Smooth muscle cell of the brain vasculature (primary cell): ENCODE measurements around the gene SLC15A3.

Source experiments
- DNase-seq: peaks from one replicate; pipeline ENCODE4 v3.0.0-alpha.2; 2012; ENCODE audit warnings: low read depth, low spot score

Gene SLC15A3

DNA sequence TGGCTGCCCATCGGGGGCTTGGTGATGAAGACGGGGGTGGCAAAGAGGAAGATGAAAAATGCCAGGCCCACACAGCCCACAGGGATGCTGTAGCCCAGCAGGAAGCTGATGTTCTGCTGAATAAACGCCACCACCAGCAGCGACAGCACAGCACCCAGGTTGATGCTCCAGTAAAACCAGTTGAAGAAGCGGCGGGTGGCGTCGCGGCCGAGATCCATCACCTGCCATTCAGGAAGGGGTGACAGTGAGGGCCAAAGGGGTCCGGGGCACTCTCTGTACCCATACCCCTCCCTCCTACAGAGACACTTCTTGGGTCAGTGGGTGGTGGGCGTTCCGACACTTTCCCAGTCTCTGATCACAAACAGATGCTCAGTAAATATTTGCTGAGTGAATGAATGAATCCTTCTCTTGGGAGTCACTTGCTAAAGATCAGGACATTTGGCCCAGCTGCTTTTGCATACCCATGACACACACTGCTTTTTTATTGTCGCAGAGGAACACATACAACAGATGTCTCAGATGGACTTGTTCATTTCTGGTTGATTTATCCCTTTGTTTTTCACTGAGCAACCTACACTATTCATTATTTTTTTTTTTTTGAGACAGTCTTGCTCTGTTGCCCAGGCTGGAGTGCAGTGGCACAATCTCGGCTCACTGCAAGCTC, 5.2 kb downstream of the SLC15A3 start:
- DNase-seq, result no peak

DNA sequence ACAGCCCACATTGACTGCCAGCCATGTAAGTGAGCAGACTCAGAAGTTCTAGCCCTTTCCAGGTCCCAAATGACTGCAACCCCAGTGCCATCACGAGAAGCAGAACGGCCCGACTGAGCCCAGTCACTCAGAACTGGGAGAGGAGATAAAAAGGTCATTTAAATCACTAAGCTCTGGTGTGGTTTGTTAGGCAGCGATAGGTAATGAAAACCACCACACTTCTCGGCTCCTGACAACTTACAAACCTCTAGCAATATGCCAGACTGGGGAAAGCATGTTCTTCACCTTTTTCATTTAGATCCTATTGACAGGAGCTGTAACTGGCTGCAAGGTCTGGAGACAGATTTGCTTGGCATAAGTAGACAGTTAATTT, 6.7 kb downstream of the SLC15A3 start:
- DNase-seq, result no peak

DNA sequence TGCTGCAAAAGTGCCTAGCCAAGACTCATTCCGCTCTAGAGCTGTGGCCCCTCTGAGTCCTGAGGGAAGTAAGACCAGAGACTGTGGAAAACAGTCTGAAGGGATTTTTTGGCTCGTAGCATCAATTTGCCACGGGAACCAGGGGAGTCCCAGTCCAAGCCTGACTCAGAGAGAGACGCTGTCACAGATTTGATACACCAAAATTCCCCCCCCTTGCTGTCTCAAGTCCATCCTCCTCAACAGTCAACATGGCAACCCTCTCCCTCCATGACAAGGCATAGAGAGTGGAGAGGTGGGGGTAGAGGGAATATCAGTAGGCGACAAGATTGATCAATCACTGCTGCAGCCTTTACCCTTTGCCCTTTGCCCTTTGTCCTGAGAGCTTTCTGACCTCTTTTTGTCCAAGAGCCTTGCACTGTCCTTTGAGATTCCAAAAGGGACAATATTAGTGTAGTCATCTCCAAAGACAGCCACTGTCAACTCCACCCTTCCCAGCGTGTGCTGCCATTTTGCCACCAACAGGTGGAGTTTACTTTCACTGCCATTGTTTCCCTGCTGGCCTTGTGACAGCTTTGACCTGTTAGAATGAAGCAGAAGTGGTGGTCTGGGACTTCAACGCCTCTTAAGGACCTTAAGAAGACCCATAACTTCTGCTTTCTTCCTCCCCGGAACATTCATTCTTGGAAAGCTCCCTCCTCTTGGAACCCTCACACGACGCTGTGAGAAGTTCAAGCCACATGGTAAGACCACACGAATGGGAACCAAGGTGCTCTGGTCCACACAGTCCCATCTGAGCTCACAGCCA, 7.3 kb downstream of the SLC15A3 start:
- DNase-seq, result no peak

DNA sequence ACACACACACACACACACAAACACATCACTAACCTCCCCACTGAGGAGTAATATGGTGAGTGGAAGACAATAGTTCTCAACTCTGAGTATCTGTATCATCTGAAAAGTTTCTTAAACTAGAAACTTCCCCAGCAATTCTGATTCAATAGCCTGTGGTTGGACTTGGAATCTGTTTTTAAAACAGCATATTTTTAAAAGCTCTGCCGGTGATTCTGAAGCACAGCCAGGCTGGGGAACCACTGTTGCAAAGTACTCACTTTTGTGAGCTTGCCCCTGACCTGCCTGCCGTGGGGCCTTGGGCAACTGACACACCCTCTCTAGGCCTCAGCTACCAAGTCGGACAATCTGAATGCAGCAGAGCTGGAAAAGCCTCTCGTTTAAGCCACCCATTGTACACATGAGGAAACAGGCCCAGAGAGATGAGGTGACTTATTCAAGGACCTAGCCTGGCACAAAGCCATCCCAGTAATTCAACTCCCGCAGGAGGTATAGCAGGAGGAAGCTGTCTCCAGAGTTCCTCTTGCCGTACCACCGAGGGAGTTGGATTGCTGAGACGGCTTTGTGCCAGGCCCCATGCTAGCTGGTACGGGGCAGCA, 8.9 kb downstream of the SLC15A3 start:
- no peak for DNase-seq

DNA sequence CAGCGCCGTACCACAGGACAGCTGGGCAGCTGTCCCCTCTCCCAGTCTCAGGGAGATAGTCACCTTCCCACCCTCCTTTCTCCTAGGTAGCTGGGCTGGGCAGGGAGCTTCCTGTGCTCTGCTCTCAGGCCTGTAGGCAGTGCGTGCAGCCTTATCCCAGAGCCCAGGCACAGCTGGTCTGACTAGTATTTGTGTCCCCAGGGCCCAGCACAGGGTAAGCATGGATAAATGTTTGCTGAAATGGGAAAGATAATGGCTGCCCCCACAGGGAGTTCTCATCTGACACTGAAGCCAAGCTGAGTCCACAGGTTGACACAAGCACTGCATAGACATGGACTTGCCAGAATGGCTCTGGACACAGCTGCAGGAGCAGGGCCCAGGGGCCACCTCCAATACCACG, 9.8 kb downstream of the SLC15A3 start:
- no peak for DNase-seq

DNA sequence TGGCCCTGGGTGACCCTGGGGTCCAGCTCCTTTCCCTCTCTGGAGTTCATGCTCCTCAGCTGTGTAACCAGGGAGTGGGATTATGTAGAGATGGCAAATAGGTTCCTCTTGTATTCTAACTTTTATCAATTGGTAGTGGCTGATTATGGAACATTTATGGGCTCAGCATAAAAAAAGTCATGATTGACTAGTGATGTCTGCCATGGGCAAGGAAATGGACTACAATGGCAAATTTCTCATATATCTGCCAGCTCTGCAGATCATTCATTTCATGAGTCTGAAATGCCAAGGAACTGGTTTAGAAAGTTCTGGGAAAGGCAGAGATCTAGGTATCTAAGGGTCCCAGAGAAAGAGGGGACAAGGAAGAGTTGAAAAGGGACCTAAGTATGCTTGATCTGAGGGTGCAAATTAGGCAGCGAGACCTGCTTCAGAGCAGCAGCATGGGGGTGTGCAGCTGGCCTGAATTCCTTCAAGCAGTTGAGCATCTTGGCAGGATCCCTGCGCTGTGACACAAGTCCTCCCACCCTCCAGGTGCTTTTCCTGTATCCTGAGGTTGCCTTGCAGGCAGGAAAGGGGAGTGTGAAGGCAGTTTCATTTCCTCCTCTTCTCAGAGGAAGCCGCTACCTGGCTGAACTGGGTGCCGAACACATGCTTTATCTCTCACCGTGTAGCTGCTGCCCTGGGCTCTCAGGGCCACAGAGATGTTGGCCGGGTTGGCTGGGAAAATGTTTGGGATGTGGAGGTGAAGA, 10.4 kb downstream of the SLC15A3 start:
- DNase-seq, result no peak

DNA sequence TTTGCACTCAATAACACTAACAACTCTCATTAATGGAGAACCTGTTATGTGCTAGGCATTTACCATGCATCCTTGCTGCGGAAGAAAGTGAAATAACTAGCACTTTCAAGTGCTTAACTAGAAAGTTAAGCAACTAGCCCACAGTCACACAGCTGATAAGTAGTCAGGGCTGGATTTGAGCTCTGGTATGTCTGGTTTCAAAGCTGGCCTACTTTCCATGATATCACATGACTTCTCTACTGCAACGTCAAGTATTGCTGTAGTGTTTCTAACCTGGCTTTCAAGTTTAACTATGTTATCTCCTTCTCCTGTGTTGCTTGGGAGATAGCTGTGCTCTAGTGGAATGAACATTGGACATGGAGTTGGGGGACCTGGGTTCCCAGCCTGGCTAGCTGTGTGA, 12.1 kb downstream of the SLC15A3 start:
- DNase-seq, result no peak

DNA sequence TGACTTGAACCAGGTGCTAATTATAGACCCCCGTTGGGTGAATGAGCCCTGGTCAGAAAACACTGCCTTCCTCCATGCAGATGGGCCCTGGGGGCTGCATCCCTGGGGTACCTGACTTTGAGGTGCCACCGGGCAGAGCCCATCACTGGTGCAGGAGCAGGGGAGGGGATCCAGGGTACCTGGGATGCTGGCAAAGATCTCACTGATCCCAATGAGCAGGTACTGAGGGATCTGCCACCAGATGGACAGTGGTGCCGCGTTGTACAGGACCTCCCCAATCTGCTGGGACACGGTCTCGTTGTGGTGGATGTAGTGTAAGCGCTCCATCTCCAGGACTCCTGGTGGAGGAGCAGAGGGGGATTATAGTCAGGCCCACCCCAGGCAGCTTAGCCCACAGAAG, 12.7 kb downstream of the SLC15A3 start:
- no peak for DNase-seq

DNA sequence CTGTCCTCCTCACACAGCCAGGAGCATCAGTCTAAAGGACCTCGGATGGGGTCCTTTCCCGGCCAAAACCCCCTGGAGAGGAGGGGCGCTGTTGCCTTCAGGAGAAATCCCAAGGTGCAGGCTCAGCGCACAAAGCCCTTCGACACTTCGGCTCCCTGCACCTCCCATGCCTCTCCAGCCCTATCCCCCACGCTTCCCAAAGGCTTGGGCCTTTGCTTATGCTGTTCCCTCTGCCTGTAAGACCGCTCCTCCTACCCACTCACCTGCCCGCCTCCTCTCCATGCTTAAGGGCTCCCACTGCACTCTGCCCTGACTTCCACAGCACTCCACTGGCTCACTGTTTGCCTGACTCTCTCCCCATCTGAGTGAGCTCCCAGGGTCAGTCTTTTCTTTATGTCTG, 13.5 kb downstream of the SLC15A3 start:
- DNase-seq, result no peak

DNA sequence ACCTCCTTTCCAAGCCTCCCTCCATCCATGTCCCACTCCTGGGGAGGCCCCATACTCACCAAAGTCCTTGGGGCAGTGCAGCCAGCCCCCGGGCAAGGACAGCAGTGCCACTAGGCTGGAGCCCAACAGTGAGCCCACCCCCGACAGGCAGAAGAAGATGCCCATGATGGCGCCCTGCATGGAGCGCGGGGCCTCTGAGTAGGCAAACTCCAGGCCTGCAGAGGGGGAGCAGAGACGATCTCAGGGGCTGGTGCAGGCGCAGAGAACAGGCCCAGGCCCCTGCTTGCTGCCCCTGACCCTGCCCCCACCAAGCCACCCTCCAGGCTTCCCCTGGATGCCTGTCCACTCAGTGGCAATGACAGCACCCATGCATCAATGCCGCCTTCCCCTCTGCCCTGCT, 14.2 kb downstream of the SLC15A3 start:
- no peak for DNase-seq

DNA sequence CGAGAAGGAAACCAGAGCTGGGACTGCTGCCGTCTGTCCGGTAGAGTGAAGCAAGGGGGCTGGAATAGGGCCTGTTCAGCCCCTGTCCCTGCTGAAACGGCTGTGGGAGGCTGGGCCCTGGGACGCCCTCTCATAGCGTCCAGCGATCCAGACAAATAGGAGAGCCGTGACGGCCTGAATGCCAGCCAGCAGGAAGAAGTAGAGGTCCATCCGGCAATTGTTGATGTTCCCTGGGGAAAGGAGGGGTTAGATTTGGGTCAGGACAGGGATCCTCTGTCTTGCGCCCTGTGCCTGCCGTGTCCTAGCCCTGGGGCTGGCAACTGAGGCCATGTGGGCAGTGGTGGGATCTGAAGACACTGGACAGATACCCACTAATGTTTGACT, 14.8 kb downstream of the SLC15A3 start:
- DNase-seq, result no peak

DNA sequence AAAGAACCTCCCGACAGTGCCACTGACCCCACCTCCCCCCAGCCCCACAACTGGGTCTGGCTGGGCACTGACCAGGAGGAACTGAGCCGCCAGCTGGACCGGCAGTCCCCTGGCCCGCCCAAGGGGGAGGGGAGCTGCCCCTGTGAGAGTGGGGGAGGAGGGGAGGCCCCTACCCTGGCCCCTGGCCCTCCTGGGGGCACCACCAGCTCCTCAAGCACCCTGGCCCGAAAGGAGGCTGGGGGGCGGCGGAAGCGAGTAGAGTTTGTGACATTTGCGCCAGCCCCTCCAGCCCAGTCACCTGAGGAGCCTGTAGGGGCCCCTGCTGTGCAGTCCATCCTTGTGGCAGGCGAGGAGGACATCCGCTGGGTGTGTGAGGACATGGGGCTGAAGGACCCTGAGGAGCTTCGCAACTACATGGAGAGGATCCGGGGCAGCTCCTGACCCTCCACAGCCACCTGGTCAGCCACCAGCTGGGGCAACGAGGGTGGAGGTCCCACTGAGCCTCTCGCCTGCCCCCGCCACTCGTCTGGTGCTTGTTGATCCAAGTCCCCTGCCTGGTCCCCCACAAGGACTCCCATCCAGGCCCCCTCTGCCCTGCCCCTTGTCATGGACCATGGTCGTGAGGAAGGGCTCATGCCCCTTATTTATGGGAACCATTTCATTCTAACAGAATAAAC, 15.4 kb downstream of the SLC15A3 start:
- DNase-seq, result no peak

DNA sequence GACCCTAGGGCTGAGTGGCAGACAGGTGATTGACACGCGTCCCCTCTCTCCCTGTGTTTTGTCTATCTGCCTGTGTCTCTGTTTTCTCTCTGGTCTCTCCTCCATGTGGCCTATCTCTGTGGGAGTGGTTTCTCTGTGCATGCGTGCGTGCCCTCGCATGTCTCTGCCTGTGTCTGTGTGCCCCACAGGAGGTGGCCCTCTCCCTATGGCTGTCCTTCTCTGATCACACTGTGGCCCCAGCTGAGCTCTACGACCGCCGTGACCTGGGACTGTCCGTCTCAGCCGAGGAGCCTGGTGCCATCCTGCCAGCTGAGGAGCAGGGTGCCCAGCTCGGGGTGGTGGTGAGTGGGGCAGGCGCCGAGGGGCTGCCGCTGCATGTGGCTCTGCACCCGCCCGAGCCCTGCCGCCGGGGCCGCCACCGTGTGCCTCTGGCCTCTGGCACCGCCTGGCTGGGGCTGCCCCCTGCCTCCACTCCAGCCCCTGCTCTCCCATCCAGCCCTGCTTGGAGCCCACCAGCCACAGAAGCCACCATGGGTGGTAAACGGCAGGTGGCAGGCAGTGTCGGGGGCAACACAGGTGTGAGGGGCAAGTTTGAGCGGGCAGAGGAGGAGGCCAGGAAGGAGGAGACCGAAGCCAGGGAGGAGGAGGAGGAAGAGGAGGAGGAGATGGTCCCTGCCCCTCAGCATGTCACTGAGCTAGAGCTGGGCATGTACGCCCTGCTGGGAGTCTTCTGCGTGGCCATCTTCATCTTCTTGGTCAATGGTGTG, 16.1 kb downstream of the SLC15A3 start:
- no peak for DNase-seq

DNA sequence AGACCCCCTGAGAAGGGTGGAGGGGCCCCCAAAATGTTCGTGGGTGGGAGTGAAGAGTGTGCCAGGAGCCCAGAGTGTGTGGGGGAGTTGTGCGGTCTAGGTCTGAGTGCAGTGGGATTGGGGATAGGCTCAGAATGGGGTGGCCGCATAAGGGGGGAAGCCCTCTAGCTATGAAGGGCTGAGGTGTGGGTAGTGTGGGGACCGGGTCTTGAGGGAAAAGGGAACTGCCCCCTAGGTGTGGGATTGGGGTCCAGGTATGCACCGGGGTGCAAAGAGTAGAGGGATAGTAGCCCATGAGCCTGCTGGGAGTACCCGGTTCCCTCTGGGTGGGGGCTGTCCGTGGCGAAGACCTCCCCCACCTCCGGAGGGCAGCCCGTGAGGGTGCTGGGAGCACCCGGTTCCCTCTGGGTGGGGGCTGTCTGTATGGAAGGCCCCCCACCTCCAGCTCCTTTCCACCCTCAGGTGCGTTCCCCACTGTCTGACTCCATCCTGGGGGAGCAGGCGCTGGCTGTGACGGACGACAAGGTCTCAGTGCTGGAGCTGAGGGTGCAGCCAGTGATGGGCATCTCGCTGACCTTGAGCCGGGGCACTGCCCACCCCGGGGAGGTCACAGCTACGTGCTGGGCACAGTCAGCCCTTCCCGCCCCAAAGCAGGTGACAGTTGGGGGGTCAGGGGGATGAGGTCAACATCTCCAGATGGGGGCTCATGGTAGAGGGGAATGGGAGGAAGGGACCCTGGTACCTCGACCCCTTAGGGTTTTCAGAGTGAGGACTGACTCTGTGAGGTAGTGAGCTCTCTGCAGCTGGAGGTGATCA, 17.0 kb downstream of the SLC15A3 start:
- DNase-seq, result no peak

DNA sequence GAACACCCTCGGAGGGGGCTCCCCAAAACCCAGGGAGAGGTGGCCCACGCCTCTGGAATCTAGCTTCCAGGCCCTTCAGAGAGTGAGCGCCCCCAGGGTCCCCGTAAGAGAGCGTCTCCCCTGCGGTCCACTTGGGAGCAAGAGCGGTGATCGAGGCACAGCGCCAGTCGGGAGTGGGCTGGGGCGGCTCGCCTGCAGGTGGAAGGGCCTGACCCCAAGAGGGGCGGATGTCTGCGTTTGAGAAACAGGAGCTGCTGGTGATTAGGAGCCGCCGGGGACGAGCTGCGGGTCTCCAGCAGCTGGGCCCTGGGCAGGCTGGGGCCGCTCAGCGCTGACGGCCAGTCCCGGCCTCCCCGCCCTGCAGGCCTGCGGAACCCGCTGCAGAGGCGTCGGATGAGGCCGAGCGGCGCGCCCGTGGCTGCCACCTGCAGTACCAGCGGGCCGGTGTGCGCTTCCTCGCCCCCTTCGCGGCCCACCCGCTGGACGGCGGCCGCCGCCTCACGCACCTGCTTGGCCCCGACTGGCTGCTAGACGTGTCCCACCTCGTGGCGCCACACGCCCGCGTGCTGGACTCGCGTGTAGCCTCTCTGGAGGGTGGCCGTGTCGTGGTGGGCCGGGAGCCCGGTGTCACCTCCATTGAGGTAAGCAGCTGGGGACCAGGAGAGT, 17.7 kb downstream of the SLC15A3 start:
- no peak for DNase-seq

DNA sequence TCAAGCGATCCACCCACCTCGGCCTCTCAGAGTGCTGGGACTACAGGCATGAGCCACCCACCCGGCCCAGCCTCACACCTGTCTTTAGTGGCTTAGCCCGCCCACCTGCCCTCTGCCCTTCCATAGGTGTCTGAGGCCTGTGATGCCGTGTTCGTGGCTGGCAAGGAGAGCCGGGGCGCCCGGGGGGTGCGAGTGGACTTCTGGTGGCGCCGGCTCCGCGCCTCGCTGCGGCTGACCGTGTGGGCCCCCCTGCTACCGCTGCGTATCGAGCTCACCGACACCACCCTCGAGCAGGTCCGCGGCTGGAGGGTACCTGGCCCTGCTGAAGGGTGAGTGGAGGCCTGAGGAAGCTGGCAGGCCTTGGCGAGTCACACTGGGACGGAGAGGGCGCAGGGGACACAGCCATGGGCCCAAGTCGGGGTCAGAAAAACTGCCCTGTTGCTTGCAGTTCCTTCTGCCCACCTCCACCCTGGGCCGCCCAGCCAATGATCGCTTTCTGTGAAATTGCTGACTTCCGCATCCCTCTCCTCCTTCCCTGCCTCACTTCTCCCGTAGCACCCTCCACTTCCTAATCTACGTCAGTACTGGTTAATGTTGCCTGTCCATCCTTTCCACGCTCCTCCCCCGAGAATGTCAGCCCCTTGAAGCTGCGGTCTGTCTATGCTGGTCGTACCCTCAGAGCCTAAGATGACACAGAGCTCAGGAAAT, 18.4 kb downstream of the SLC15A3 start:
- DNase-seq, result no peak

DNA sequence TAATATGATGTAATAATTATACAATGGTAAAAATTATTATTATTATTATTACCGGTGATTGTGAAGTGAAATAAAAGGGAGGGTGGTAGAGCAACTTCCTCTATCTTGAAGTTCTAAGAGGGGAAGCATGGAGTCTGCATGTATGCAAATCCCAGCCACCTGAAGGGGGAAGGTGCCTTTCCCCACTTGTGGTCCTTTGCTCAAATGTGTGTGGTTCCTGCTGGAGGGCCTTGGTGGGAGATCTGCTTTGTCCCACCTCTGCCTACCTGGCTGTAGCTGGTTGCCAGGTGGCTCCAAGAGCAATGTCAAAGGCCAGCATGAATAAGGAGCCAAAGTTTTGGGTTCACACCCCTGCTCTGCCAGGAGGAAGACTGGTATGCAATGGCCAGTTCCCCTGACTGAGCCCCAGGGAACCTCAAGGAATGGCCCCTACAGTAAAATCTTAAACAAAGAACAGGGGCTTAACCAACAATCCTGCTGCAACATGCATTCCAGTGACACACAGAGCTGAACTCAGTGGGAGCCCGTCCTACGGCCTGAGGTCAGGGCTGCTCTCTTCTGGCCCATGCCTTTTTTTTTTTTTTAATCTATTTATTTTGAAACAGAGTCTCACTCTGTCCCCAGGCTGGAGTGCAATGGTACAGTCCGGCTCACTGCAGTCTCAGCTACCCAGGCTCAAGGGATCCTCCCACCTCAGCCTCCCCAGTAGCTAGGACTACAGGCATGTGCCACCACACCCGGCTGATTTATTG, 19.2 kb downstream of the SLC15A3 start:
- DNase-seq, result no peak

DNA sequence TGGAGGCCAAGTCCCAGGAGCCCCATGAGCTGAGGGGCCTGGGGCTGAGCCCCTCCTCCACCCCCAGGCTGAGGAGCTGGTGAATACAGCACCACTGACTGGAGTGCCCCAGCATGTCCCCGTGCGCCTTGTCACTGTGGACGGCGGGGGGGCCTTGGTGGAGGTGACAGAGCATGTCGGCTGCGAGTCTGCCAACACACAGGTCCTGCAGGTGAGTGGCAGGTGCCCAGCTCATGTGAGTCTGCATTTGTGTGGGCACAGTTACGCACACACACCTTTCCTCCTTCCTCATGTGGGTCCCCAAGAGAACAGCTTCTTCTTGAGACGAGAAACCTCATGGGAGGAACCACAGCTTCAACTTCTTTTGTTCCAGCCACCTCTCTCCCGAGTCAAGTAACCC, 20.1 kb downstream of the SLC15A3 start:
- no peak for DNase-seq
